ENCODE data around the gene HECW1. TPM values are rescaled to one million over a fixed set of nuclear protein-coding genes. Genes with fewer than 3 reads are reported as not detected.

HECW1 gene
- total and polyA plus RNA-seq, 2 of the 13 experiments (the other 11 are each of a cell fraction or from before 2014, with no cell fraction given), result not detected

DNA sequence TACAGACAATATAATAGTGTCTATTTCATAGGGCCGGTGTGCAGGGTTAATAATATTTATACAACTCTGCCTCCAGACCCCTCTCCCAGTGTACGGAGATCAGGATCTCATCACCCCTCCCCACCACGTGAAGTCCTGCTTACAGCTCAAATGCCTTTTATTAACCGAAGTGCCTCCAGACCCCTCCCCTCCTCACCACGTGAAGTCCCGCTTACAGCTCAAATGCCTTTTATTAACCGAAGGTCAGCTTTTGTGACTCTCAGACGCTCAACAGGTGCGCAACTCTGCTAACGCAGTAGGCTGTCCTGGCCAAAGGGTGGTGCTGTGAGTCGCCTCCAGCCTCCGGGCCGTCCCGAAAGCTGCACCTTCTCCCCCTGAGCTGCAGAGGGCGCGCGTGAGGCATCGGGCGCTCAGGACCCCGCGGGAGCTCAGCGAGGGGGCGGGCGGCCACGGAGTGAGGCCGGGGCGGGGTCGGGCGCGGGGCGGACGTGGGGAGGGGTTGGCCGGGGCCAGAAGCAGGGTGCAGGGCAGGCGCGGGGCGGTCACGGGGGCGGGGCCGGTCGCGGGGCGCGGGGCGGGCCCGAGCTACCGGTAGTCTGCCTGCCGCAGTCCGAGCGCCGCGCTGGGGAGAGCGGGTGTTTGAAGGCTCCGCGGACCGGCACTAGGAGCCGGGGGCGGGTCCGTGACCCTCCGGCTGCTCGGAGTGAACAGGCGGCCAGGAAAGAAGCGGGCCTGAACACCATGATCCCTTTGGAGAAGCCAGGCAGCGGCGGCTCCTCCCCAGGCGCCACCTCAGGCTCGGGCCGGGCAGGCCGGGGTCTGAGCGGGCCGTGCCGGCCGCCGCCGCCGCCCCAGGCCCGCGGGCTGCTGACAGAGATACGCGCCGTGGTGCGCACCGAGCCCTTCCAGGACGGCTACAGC, 470.3 kb downstream of the HECW1 start, which contains the start of gene STK17A (continued):
- TF ChIP-seq RBFOX2 (IDR thresholded peaks at IDR 0.05; ENCODE audit: low read depth, low read length), result peak; percentile 86
- TF ChIP-seq FOXO1 (CRISPR knock-in tag; IDR thresholded peaks at IDR 0.05), result peak; percentile 50; the same call in 1 of the 2 replicates
- TF ChIP-seq, protein P1, sequence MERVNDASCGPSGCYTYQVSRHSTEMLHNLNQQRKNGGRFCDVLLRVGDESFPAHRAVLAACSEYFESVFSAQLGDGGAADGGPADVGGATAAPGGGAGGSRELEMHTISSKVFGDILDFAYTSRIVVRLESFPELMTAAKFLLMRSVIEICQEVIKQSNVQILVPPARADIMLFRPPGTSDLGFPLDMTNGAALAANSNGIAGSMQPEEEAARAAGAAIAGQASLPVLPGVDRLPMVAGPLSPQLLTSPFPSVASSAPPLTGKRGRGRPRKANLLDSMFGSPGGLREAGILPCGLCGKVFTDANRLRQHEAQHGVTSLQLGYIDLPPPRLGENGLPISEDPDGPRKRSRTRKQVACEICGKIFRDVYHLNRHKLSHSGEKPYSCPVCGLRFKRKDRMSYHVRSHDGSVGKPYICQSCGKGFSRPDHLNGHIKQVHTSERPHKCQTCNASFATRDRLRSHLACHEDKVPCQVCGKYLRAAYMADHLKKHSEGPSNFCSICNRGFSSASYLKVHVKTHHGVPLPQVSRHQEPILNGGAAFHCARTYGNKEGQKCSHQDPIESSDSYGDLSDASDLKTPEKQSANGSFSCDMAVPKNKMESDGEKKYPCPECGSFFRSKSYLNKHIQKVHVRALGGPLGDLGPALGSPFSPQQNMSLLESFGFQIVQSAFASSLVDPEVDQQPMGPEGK (CRISPR knock-in tag; IDR thresholded peaks at IDR 0.05), result peak; percentile 63
- TF ChIP-seq, protein P2, sequence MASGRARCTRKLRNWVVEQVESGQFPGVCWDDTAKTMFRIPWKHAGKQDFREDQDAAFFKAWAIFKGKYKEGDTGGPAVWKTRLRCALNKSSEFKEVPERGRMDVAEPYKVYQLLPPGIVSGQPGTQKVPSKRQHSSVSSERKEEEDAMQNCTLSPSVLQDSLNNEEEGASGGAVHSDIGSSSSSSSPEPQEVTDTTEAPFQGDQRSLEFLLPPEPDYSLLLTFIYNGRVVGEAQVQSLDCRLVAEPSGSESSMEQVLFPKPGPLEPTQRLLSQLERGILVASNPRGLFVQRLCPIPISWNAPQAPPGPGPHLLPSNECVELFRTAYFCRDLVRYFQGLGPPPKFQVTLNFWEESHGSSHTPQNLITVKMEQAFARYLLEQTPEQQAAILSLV (CRISPR knock-in tag; IDR thresholded peaks at IDR 0.05; ENCODE audit: borderline replicate concordance), result peak; percentile 14; the same call in 1 of the 2 replicates
- no peak for TF ChIP-seq ZNF20 (CRISPR knock-in tag; IDR thresholded peaks at IDR 0.05)
- TF ChIP-seq ZNF383 (CRISPR knock-in tag; IDR thresholded peaks at IDR 0.05; ENCODE audit: borderline replicate concordance), result no peak
- TF ChIP-seq, protein P3, sequence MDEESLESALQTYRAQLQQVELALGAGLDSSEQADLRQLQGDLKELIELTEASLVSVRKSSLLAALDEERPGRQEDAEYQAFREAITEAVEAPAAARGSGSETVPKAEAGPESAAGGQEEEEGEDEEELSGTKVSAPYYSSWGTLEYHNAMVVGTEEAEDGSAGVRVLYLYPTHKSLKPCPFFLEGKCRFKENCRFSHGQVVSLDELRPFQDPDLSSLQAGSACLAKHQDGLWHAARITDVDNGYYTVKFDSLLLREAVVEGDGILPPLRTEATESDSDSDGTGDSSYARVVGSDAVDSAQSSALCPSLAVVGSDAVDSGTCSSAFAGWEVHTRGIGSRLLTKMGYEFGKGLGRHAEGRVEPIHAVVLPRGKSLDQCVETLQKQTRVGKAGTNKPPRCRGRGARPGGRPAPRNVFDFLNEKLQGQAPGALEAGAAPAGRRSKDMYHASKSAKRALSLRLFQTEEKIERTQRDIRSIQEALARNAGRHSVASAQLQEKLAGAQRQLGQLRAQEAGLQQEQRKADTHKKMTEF (CRISPR knock-in tag; IDR thresholded peaks at IDR 0.05), result peak; percentile 54; the same call in 1 of the 2 replicates
- no peak for TF ChIP-seq SOX6 (IDR thresholded peaks at IDR 0.05)
- TF ChIP-seq SOX6 (CRISPR knock-in tag; IDR thresholded peaks at IDR 0.05), result peak; percentile 64; the same call in 1 of the 2 replicates
- peak; percentile 76 for TF ChIP-seq ZNF558 (CRISPR knock-in tag; IDR thresholded peaks at IDR 0.05; ENCODE audit: borderline replicate concordance)
- TF ChIP-seq MAZ (IDR thresholded peaks at IDR 0.05; ENCODE audit: borderline replicate concordance, low read depth, low read length), result peak; percentile 54; the same call in 1 of the 2 replicates
- TF ChIP-seq MAZ (CRISPR knock-in tag; IDR thresholded peaks at IDR 0.05; ENCODE audit: low read depth), result peak; percentile 81; the same call in 1 of the 2 replicates
- no peak for TF ChIP-seq CHD4 (IDR thresholded peaks at IDR 0.05; ENCODE audit: borderline replicate concordance, low read length)
- no peak for TF ChIP-seq ZNF557 (CRISPR knock-in tag; IDR thresholded peaks at IDR 0.05)
- TF ChIP-seq NONO (IDR thresholded peaks at IDR 0.05), result no peak
- peak; percentile 90 for TF ChIP-seq NONO (CRISPR knock-in tag; conservative IDR thresholded peaks at IDR 0.05)
- no peak for TF ChIP-seq AGO1 (IDR thresholded peaks at IDR 0.05; ENCODE audit: low read depth, low read length, poor library complexity, severe bottlenecking)
- TF ChIP-seq FOXM1 (CRISPR knock-in tag; IDR thresholded peaks at IDR 0.05), result 0 out of 2 replicates have a peak, but pooled peaks have one; percentile 21
- 0 out of 2 replicates have a peak, but pooled peaks have one; percentile 8 for TF ChIP-seq ZNF335 (CRISPR knock-in tag; IDR thresholded peaks at IDR 0.05)
- peak; percentile 61; the same call in 1 of the 2 replicates for TF ChIP-seq HOXA5 (CRISPR knock-in tag; IDR thresholded peaks at IDR 0.05)
- TF ChIP-seq, protein P4, sequence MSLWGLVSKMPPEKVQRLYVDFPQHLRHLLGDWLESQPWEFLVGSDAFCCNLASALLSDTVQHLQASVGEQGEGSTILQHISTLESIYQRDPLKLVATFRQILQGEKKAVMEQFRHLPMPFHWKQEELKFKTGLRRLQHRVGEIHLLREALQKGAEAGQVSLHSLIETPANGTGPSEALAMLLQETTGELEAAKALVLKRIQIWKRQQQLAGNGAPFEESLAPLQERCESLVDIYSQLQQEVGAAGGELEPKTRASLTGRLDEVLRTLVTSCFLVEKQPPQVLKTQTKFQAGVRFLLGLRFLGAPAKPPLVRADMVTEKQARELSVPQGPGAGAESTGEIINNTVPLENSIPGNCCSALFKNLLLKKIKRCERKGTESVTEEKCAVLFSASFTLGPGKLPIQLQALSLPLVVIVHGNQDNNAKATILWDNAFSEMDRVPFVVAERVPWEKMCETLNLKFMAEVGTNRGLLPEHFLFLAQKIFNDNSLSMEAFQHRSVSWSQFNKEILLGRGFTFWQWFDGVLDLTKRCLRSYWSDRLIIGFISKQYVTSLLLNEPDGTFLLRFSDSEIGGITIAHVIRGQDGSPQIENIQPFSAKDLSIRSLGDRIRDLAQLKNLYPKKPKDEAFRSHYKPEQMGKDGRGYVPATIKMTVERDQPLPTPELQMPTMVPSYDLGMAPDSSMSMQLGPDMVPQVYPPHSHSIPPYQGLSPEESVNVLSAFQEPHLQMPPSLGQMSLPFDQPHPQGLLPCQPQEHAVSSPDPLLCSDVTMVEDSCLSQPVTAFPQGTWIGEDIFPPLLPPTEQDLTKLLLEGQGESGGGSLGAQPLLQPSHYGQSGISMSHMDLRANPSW (CRISPR knock-in tag; IDR thresholded peaks at IDR 0.05; ENCODE audit: borderline replicate concordance), result no peak
- TF ChIP-seq ETV6 (CRISPR knock-in tag; conservative IDR thresholded peaks at IDR 0.05), result no peak

Measured in HepG2 (cell line).